GM23338 (cell line): ENCODE results near the gene OR52E8. TPM values are rescaled to one million over a fixed set of nuclear protein-coding genes. Genes with fewer than 3 reads are reported as not detected.

Source experiments
- ATAC-seq: fragments of 200-7000 bp; cut with Tn5 transposase; 3 replicates; pipeline ENCODE4 v1.9.1; 2020
- DNase-seq: peaks from one replicate; pipeline ENCODE4 v3.0.0-alpha.2; 2015; ENCODE audit warnings: low spot score
- H2AFZ ChIP-seq: fragments of 200-600 bp; sonication (generic); 2 replicates; pipeline ENCODE4 v1.8.0; 2016; ENCODE audit warnings: antibody characterized with exemption, mild to moderate bottlenecking, moderate library complexity
- H3F3A ChIP-seq: fragments of 200-600 bp; sonication (generic); replicated peaks from 2 replicates; pipeline ENCODE4 v1.8.0; 2017; ENCODE audit warnings: antibody characterized with exemption, mixed run types, low read depth
- H3K27ac ChIP-seq: fragments of 200-600 bp; sonication (generic); 2 replicates; pipeline ENCODE4 v1.6.1; 2016; ENCODE audit warnings: low read depth
- H3K27me3 ChIP-seq: fragments of 200-600 bp; sonication (generic); 2 replicates; pipeline ENCODE4 v1.8.0; 2016; ENCODE audit warnings: mild to moderate bottlenecking, mixed run types, moderate library complexity; ENCODE audit not compliant: insufficient read depth
- H3K36me3 ChIP-seq: fragments of 200-600 bp; sonication (generic); 2 replicates; pipeline ENCODE4 v1.8.0; 2016; ENCODE audit warnings: mild to moderate bottlenecking; ENCODE audit not compliant: insufficient read depth
- H3K4me1 ChIP-seq: fragments of 200-600 bp; sonication (generic); 2 replicates; pipeline ENCODE4 v1.8.0; 2016; ENCODE audit warnings: mild to moderate bottlenecking, moderate library complexity; ENCODE audit not compliant: insufficient read depth
- H3K4me2 ChIP-seq: fragments of 200-600 bp; sonication (generic); 2 replicates; pipeline ENCODE4 v1.7.1; 2017; ENCODE audit warnings: mixed run types
- H3K4me3 ChIP-seq: fragments of 200-600 bp; sonication (generic); 2 replicates; pipeline ENCODE4 v1.6.1; 2016; ENCODE audit warnings: mixed run types
- H3K79me2 ChIP-seq: fragments of 200-600 bp; sonication (generic); replicated peaks from 2 replicates; pipeline ENCODE4 v1.8.0; 2017; ENCODE audit warnings: mild to moderate bottlenecking; ENCODE audit not compliant: insufficient read depth
- H3K9me2 ChIP-seq: fragments of 200-600 bp; sonication (generic); 2 replicates; pipeline ENCODE4 v1.8.0; 2017; ENCODE audit not compliant: insufficient read depth
- H4K20me1 ChIP-seq: fragments of 200-600 bp; sonication (generic); replicated peaks from 2 replicates; pipeline ENCODE4 v1.8.0; 2017; ENCODE audit warnings: mild to moderate bottlenecking; ENCODE audit not compliant: insufficient read depth
- H3K27ac Mint-ChIP-seq: 2 replicates; pipeline ENCODE4 v1.8.0; 2020; ENCODE audit warnings: inconsistent platforms, mild to moderate bottlenecking, moderate library complexity, mixed read lengths
- H3K27me3 Mint-ChIP-seq: 3 replicates; pipeline ENCODE4 v1.8.0; 2022; ENCODE audit warnings: low read depth, mild to moderate bottlenecking, moderate library complexity, mixed read lengths, inconsistent platforms; ENCODE audit not compliant: insufficient read depth, poor library complexity
- H3K36me3 Mint-ChIP-seq: 3 replicates; pipeline ENCODE4 v1.8.0; 2021; ENCODE audit warnings: low read depth, mild to moderate bottlenecking, inconsistent platforms, moderate library complexity, mixed read lengths
- H3K4me1 Mint-ChIP-seq: 3 replicates; pipeline ENCODE4 v1.8.0; 2020; ENCODE audit warnings: mild to moderate bottlenecking, inconsistent platforms, mixed read lengths
- H3K4me3 Mint-ChIP-seq: 3 replicates; pipeline ENCODE4 v1.8.0; 2021; ENCODE audit warnings: moderate library complexity, mild to moderate bottlenecking, inconsistent platforms, mixed read lengths
- H3K9me3 Mint-ChIP-seq: 3 replicates; pipeline ENCODE4 v1.8.0; 2020; ENCODE audit warnings: moderate library complexity, mild to moderate bottlenecking, inconsistent platforms, mixed read lengths
- CREB1 ChIP-seq: fragments of 250-450 bp; sonication (Bioruptor Pico); IDR thresholded peaks from 2 replicates; pipeline ENCODE4 v1.5.0; 2020; ENCODE audit warnings: low read depth, mild to moderate bottlenecking, moderate library complexity
- CTCF ChIP-seq, 2 experiments: fragments of 200-600 bp in 1 of 2; sonication (generic) in 1 of 2; conservative IDR thresholded peaks; 2 replicates each; pipeline versions ENCODE4 v1.5.1 to v1.6.1; 2016 to 2017; ENCODE audit warnings: antibody characterized with exemption in 2 of 2, low read depth in 2 of 2, mild to moderate bottlenecking in 2 of 2, moderate library complexity in 1 of 2
- EZH2phosphoT487 ChIP-seq: fragments of 200-600 bp; sonication (generic); IDR thresholded peaks from one replicate; pipeline ENCODE4 v1.8.1; 2018; ENCODE audit warnings: antibody characterized with exemption; ENCODE audit not compliant: unreplicated experiment
- JUNB ChIP-seq: IDR thresholded peaks from one replicate; pipeline ENCODE4 v1.6.1; 2016; ENCODE audit warnings: antibody characterized with exemption; ENCODE audit not compliant: unreplicated experiment
- NANOG ChIP-seq: IDR thresholded peaks from 2 replicates; pipeline ENCODE4 v1.6.1; 2016; ENCODE audit warnings: antibody characterized with exemption, borderline replicate concordance
- STAT1 ChIP-seq: IDR thresholded peaks from one replicate; pipeline ENCODE4 v1.6.1; 2016; ENCODE audit warnings: antibody characterized with exemption; ENCODE audit not compliant: unreplicated experiment
- ZNF114 ChIP-seq: fragments of 250-450 bp; sonication (Bioruptor Pico); IDR thresholded peaks from 2 replicates; pipeline ENCODE4 v1.5.0; 2020; ENCODE audit warnings: mild to moderate bottlenecking, moderate library complexity
- ZNF331 ChIP-seq: fragments of 250-450 bp; sonication (Bioruptor Pico); IDR thresholded peaks from 2 replicates; pipeline ENCODE4 v1.5.0; 2020; ENCODE audit warnings: low read depth, mild to moderate bottlenecking, moderate library complexity
- polyA plus RNA-seq: library from polyadenylated mRNA; unstranded; fragments of >200 nt; fragmentation: Nextera tagmentation; extraction: Ambion mirVana; gene quantifications from 2 replicates; pipeline ENCODE4 v1.2.1, GENCODE V29; 2016
- total RNA-seq: library from RNA; depleted of rRNA; stranded (reverse); fragments of >200 nt; shearing (Covaris generic); gene quantifications from 2 replicates; pipeline ENCODE4 v1.2.3, GENCODE V29; 2014
- TF ChIP-seq, protein P1 (sequence below): fragments of 250-450 bp; sonication (Bioruptor Pico); IDR thresholded peaks from 2 replicates; pipeline ENCODE4 v1.5.0; 2020; ENCODE audit warnings: mild to moderate bottlenecking, moderate library complexity
- TF ChIP-seq, protein P2 (sequence below): IDR thresholded peaks from 2 replicates; pipeline ENCODE4 v1.6.1; 2016; ENCODE audit warnings: antibody characterized with exemption

The OR52E8 gene
- total and polyA plus RNA-seq, 2 experiments from 2014 or later: 0.21 TPM; not detected in 1

- TF ChIP-seq STAT1 (no peak), NANOG (no peak), ZNF331 (no peak), JUNB (no peak)
- TF ChIP-seq, protein P1, sequence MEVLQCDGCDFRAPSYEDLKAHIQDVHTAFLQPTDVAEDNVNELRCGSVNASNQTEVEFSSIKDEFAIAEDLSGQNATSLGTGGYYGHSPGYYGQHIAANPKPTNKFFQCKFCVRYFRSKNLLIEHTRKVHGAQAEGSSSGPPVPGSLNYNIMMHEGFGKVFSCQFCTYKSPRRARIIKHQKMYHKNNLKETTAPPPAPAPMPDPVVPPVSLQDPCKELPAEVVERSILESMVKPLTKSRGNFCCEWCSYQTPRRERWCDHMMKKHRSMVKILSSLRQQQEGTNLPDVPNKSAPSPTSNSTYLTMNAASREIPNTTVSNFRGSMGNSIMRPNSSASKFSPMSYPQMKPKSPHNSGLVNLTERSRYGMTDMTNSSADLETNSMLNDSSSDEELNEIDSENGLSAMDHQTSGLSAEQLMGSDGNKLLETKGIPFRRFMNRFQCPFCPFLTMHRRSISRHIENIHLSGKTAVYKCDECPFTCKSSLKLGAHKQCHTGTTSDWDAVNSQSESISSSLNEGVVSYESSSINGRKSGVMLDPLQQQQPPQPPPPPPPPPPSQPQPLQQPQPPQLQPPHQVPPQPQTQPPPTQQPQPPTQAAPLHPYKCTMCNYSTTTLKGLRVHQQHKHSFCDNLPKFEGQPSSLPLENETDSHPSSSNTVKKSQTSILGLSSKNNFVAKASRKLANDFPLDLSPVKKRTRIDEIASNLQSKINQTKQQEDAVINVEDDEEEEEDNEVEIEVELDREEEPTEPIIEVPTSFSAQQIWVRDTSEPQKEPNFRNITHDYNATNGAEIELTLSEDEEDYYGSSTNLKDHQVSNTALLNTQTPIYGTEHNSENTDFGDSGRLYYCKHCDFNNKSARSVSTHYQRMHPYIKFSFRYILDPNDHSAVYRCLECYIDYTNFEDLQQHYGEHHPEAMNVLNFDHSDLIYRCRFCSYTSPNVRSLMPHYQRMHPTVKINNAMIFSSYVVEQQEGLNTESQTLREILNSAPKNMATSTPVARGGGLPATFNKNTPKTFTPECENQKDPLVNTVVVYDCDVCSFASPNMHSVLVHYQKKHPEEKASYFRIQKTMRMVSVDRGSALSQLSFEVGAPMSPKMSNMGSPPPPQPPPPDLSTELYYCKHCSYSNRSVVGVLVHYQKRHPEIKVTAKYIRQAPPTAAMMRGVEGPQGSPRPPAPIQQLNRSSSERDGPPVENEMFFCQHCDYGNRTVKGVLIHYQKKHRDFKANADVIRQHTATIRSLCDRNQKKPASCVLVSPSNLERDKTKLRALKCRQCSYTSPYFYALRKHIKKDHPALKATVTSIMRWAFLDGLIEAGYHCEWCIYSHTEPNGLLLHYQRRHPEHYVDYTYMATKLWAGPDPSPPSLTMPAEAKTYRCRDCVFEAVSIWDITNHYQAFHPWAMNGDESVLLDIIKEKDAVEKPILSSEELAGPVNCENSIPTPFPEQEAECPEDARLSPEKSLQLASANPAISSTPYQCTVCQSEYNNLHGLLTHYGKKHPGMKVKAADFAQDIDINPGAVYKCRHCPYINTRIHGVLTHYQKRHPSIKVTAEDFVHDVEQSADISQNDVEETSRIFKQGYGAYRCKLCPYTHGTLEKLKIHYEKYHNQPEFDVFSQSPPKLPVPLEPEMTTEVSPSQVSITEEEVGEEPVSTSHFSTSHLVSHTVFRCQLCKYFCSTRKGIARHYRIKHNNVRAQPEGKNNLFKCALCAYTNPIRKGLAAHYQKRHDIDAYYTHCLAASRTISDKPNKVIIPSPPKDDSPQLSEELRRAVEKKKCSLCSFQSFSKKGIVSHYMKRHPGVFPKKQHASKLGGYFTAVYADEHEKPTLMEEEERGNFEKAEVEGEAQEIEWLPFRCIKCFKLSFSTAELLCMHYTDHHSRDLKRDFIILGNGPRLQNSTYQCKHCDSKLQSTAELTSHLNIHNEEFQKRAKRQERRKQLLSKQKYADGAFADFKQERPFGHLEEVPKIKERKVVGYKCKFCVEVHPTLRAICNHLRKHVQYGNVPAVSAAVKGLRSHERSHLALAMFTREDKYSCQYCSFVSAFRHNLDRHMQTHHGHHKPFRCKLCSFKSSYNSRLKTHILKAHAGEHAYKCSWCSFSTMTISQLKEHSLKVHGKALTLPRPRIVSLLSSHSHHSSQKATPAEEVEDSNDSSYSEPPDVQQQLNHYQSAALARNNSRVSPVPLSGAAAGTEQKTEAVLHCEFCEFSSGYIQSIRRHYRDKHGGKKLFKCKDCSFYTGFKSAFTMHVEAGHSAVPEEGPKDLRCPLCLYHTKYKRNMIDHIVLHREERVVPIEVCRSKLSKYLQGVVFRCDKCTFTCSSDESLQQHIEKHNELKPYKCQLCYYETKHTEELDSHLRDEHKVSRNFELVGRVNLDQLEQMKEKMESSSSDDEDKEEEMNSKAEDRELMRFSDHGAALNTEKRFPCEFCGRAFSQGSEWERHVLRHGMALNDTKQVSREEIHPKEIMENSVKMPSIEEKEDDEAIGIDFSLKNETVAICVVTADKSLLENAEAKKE (CRISPR knock-in tag): no peak
Measured at GRCh38 chr11:5837695-5838094, 19.8 kb downstream of the OR52E8 start (continued).

- ATAC-seq (no peak), DNase-seq (no peak)
- Mint-ChIP-seq H3K4me3 (no peak overlapping the region), H3K36me3 (no peaks in the 10 kb centered on the region), H3K27me3 (no peaks in the 10 kb centered on the region), H3K27ac (no peak overlapping the region), H3K9me3 (no peaks in the 10 kb centered on the region; the same call in 2 of the 3 replicates), H3K4me1 (peaks cover 6% of the 10 kb centered on the region; the same call in 2 of the 3 replicates)
- H3K79me2 ChIP-seq: no peaks in the 10 kb centered on the region
- H3F3A ChIP-seq: no peaks in the 10 kb centered on the region
- no peaks in the 10 kb centered on the region for H4K20me1 ChIP-seq
- H3K4me3 ChIP-seq: no peak overlapping the region
- H3K4me1 ChIP-seq: no peaks in the 10 kb centered on the region
- TF ChIP-seq CREB1 (CRISPR knock-in tag): no peak
- no peak for TF ChIP-seq EZH2phosphoT487
- TF ChIP-seq CTCF (conservative IDR thresholded peaks at IDR 0.05; ENCODE audit: low read depth in 2 of 2): no peak
- TF ChIP-seq STAT1: no peak
- TF ChIP-seq, protein P2, sequence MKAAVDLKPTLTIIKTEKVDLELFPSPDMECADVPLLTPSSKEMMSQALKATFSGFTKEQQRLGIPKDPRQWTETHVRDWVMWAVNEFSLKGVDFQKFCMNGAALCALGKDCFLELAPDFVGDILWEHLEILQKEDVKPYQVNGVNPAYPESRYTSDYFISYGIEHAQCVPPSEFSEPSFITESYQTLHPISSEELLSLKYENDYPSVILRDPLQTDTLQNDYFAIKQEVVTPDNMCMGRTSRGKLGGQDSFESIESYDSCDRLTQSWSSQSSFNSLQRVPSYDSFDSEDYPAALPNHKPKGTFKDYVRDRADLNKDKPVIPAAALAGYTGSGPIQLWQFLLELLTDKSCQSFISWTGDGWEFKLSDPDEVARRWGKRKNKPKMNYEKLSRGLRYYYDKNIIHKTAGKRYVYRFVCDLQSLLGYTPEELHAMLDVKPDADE: no peak
- TF ChIP-seq ZNF114: no peak
- no peak overlapping the region for H3K27ac ChIP-seq
- no peaks in the 10 kb centered on the region; the same call in 1 of the 2 replicates for H3K9me2 ChIP-seq
- H3K36me3 ChIP-seq: no peaks in the 10 kb centered on the region
- no peaks in the 10 kb centered on the region for H3K27me3 ChIP-seq
- H2AFZ ChIP-seq: no peak overlapping the region
- H3K4me2 ChIP-seq: no peak overlapping the region
Measured at GRCh38 chr11:5833446-5833845, 24.0 kb downstream of the OR52E8 start.
